Left ventricle myocardium superior (tissue), 1 donor: Measurements from ENCODE around the gene CYSRT1. TPM values are rescaled to one million over a fixed set of nuclear protein-coding genes. Genes with fewer than 3 reads are reported as not detected.
A peak's percentile ranks its signal among the peaks of the same experiment; 100 is the strongest.

Experiments
- ATAC-seq: fragments of 200-7000 bp; cut with Tn5 transposase; one replicate; pipeline ENCODE4 v1.9.1; 2020; ENCODE audit warnings: mild to moderate bottlenecking, moderate library complexity
- DNase-seq: peaks from one replicate; pipeline ENCODE4 v3.0.0-alpha.2; 2020
- intact Hi-C: fragments of 100-400 bp; cut with micrococcal nuclease; formaldehyde crosslinking; loops from one replicate; pipeline ENCODE4 v1.11.0; 2022
- total RNA-seq: library from RNA; stranded (reverse); fragmentation: NEBNext Ultra II Directional; extraction: Animal tissue kit (Norgen Biotek cat#: 25700); gene quantifications from one replicate; pipeline ENCODE4 v1.2.1, GENCODE V29; 2021
- donor health status: DM: no; HTN: yes; CAD: no; lungs with severe emphysema.

CYSRT1 gene
- total RNA-seq, 1 donor from 2014 or later: not detected

DNA sequence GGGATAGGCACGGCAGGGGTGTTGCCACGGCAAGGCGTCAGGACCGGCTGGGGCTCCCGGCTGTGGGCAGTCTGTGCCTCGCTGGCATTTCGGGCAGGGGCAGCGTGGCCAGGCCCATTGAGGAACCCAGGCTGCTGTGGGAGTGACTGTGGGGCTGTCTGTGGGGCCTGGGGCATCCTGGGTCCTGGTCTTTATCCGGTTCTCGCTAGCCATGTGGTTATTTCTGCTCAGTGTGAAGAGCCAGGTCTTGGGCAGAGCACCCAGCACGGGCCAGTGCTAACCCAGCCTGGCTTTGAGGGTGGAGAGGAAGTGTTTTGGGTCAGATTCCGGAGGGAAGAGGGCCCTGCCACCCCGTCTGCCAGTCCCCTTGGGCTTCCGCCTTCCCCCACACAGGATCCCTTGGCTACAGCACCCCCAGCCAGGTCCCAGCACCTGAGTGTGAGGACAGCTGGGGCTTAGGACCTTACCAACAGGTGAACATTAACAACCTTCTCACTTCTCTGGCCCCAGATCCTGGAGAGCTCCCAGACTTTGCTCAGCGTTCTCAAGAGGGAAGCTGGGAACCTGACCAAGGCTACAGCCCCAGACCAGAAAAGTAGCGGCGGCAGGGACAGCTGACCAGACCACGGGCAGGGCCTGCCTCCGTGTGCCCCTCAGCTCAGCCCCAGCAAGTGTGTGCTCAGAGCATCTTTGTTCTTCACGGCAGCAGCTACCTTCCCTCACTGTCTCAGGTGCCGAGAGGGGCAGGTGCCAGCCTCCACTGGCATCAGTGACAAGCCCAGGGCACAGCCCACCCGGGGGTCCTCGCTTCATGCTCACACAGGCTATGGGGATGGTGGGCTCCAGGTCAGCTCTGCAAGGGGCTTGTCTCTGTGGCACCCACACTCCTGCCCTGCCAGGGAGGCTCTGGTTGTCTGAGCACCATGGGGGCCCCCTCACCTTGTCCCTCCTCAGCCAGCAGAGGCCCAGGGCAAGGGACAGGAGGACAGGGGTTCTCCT is 35.4 kb upstream of the CYSRT1 start:
- intact Hi-C loops: no loop called here
- ATAC-seq: no peak
- no peak for DNase-seq

DNA sequence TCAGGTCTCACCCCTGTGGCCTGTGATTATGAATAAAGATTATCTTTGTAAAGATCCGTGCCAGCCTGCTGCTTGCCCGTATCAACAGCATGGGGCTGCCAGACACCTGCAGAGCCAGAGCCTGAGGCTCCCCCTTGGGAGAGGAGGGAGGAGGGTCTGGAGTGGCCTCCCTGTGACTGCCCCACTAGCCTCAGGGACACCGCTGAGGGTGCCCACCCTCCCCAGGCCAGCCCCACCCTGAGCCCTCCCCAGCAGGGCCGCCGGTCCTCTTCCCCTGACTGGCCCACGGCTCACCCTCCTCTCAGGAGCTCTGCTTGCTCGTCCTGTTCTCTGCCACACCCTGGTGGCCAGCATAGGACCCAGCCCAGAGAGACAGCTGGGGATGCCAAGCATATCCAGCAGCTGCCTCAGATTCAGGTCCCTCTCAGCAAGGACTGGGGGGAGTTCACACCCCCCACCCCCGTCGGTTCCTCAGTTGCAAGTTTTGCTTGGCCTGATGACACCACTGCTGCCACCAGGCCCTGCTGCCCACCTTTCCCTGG is 34.6 kb upstream of the CYSRT1 start:
- DNase-seq (no peak), ATAC-seq (no peak)
- intact Hi-C loops: no loop called here

DNA sequence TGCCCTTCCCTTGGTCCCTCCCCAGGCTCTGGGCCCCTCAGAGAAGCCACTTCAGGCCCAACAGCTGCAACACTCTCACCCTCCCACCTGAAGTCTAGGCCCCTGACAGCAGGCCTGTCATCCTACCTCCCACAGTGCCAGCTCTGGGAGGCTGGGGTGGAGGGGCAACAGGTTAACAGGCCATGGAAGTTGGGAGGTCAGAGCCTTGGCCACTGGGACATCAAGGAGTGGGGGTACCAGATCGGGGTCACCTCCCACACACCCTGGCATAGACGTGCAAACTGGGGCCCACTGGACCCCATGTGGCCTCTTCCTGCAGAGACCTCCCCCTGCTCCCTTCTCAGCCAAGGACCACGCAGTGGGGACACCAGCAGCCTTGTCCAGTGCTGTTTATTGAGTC is 33.7 kb upstream of the CYSRT1 start:
- no peak for ATAC-seq
- no peak for DNase-seq
- intact Hi-C loops: no loop called here

DNA sequence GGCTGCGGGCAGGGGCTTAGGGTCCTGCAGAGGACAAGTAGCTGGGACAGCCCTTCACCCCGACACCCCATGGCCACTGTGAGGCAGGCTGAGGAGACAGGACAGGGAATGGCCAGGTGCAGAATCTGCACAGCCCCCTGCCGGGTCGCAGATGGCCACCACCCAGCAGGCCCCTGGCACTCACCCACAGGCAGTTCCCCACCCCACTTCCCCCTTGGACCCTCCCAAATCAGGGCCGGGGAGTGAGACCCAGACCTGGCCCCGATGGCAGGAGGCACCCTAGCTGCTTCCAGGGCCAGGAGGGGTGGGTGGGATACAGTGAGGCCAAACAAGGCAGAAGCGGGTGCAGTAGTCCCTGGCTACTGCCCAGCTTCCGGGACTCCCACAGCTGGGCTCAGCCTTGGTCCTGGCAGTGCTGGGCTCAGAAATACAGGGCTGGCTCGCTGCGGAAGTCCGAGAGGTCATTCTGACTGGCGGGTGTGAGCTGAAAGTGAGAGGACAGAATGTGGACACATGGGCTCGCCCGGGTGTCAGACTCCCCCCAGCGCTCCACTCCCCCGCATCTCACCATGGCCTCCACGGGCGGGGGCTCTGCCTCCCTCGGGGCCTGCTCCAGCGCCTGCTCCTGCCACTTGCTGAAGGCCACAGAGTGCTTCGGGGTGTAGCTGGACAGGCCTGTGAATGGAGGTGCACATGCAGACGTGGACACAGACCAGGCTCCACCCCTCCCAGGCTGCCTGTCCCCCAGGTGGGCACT is 33.1 kb upstream of the CYSRT1 start:
- intact Hi-C loops: no loop called here
- ATAC-seq: no peak
- DNase-seq: no peak

DNA sequence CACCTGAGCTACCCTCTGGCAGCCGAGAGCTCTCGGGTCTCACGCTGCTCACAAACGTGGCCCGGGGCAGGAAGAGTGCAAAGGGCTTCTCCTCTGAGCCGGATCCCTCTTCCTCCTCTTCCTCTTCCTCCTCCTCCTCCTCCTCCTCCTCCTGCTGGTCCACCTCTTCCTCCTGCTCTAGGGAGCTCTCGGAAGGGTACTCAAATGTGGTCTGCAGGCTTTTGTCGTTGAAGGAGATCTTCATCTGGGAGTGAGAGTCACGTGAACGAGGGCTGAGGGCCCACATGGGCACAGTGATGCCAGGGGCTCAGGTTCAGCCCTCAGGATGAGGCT is 32.6 kb upstream of the CYSRT1 start:
- DNase-seq (no peak), ATAC-seq (no peak)
- intact Hi-C loops: no loop called here

DNA sequence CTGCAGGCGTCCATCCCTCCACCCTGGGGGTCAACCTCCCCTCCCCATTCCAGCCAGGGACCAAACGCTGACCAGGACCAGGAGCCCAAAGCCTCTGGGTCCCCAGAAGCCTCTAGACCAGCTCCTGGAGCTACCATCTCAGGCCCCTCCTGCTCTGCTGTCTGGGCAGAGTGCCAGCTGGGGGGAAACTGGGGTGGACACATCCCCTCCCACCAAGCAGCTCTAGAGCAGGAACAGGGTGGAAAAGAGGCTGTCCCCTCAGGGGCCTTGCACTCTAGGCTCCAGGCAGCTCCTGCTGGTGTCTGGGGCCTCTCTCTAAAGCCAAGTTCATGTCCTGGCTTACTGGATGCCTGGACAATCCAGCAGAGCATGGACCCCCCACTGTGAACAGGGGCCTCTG is 32.1 kb upstream of the CYSRT1 start:
- DNase-seq (no peak), ATAC-seq (no peak)
- intact Hi-C loops: no loop called here

DNA sequence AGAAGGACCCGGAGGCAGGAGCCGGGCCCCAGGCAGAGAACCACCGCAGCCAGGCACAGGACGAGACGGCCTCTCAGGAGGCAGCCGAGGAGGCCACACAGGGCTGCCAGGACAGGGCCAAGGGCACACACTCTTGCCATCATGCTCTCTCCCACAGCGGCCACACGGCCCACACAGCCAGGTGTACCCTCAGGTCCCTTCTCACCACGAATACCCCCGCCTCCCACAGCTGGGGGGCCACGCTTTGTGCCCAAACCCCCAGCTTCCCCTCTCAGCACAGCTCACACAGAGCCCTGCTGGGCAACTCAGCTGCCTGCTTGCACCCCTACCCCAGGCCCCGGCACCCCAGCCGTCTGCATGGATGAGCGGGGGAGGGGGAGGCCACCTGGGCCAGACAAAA is 31.2 kb upstream of the CYSRT1 start:
- no peak for ATAC-seq
- intact Hi-C loops: no loop called here

DNA sequence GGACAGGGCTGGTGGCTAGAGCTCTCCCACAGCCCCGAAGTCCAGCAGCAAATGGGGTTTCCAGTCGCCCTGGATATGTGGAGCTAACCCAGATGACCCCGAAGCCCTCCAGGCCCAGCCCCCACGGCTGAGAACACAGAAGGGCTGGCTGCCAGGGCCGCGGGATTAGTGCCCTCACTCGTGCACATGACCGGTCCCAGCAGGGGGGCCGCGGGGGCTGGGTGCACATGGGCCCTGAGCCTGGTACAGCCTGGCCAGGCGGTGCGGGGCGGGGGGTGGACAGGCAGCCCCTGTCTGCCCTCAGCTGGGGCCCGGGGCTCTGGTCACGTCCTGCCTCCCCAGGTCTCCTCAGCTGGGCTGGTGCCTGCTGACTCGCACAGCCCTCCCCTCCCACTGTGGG is 30.6 kb upstream of the CYSRT1 start:
- peak; percentile 93 for DNase-seq
- intact Hi-C loops: no loop called here

More for the DNA sequence above, 31.2 kb upstream of the CYSRT1 start:
- no peak for DNase-seq

DNA sequence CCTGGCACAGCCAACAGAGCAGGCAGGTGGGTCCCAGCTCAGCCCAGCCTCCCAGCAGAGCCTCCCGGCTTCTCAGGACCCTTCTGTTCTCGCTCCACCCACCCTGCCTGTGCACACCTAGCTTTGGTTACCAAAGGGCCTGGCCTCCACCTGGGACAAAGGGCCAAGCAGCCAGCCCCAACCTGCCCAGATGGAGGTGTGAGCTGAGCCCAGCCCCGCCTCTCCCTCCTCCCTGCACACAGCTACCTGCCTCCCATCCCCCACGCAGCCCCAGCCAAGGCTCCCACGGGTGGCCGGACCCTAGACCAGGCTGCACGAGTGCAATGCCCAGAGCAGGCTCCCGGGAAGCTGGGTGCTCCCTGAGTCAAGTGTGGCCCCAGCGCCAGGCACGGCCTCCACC is 30.1 kb upstream of the CYSRT1 start:
- intact Hi-C loops: no loop called here
- no peak for ATAC-seq
- no peak for DNase-seq

More for the DNA sequence above, 30.6 kb upstream of the CYSRT1 start:
- peak; percentile 83 for ATAC-seq

DNA sequence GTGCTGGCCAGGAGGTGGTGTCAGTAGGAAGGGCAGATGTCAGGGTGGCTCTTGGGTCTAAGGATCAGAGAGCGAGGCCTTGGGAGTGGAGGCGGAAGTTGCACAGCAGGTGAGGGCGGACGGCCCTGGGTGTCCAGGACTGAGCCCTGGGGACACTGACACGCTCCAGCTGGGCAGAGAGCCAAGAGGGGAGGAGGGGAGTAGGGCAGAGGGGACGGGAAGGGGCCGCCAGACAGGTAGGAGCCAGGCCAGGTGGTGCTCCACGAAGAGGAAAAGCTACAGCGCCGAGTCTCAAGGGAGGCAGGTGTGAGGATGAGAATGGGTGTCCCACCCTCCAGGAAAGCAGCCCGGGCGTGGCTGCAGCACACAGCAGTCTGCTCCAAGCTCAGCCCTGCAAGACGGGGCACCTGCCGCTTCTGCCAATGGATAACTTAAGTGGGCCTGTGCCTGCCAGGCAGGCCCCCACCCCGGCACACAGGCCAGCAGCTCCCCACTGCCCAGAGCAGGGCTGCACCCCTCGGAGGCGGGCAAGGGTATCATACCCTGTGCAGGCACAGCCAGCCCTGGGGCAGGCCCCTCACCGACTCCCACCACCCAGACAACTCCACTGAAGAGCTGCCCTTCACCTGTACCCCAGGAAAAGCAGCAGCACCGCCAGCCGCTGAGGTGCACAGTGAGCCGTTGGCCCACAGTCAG is 29.3 kb upstream of the CYSRT1 start:
- DNase-seq: no peak
- intact Hi-C loops: no loop called here
- peak; percentile 5 for ATAC-seq

DNA sequence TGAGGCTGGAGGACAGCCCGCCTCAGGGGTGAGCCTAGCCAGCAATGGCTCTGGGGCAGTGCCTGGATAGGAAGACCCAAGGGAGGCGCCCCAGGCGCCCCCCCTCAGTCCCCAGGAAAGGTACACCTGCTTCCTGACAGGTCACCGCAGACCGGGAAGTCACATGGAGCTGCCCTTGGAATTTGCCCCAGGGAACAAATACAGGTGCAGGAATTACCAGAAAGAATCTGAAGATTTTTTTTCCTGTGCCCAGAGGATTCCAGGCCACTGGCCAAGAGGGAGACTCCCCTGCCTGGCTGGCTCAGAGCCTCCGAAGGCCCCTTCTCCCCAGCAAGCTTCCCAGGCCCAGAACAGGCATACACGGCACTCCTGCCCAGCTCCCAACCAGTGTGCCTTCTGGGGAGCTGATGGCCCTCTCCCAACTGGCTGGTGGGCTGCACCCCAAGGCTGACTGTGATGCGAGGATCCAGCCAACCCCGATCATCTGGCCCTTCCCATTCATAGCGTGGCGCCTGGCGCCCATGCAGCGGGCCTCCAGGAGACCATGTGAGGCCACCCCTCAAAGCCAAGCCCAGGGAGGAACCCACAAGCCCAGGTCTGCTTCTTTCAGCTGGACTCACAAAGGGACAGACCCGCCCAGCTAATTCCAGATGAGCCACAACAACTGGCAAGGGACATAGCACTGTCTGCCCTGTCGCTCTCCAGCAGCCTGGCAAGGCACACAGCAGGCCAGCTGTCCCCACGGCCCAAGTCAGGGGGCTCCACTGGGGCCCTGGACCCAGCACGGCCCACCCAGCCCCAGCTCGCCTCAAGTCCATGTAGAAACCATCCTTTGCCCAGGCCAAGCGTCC is 26.7 kb upstream of the CYSRT1 start:
- ATAC-seq: no peak
- DNase-seq: no peak
- intact Hi-C loops: no loop called here

DNA sequence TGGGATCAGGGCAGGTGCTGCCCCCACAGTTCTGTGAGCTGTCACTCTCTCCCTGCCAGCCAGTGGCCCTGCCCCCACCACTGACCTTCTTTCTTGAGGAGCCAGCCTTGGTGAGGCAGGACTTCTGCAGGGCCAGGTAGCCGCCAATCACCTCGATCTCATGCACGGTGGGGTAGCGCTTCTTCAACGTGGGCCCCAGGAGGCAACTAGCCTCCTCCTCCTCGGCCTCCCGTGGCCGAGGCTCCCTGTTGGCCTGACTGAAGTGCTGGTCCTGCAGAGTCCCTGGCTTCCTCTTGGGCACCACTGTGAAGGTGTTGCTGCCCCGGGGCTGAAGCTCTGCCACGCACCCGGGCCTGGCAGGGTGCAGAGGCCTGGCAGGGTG is 26.1 kb upstream of the CYSRT1 start:
- intact Hi-C loops: no loop called here
- no peak for ATAC-seq
- no peak for DNase-seq

DNA sequence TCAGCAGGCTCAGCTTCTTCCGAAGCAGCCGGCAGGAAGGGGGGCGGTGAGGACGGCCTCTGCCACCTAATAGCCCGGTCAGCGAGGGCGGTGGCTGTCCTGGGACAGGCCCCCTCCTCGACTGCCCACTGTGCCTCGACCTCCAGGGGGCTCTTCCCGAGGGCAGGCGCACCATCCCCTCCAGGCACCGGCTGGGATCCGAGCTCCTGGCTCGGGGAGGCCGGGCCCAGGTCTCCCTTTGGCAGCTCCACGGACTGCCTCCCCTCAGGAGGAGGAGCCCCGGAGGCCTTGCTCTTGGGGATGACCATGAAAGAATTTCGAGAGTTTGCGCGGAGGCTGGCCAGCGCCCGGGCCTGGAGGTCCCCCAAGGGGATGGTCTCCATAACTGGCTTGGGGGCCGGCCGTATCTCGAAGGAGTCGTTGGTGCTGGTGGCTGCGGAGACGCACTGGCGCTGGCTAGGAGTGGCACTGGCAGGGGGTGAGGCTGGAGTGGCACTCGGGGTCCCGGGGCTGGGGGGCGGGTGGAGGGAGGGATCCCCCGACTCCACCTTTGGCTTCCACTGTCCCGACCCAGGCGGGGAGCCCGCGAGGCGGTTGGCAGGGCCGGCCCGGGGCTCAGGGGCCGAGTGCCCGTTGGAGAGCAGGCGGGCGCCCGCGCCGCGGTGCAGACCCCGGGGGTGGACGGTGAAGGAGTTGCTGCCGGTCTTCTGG is 25.4 kb upstream of the CYSRT1 start:
- ATAC-seq: no peak
- intact Hi-C loops: no loop called here
- DNase-seq: no peak

DNA sequence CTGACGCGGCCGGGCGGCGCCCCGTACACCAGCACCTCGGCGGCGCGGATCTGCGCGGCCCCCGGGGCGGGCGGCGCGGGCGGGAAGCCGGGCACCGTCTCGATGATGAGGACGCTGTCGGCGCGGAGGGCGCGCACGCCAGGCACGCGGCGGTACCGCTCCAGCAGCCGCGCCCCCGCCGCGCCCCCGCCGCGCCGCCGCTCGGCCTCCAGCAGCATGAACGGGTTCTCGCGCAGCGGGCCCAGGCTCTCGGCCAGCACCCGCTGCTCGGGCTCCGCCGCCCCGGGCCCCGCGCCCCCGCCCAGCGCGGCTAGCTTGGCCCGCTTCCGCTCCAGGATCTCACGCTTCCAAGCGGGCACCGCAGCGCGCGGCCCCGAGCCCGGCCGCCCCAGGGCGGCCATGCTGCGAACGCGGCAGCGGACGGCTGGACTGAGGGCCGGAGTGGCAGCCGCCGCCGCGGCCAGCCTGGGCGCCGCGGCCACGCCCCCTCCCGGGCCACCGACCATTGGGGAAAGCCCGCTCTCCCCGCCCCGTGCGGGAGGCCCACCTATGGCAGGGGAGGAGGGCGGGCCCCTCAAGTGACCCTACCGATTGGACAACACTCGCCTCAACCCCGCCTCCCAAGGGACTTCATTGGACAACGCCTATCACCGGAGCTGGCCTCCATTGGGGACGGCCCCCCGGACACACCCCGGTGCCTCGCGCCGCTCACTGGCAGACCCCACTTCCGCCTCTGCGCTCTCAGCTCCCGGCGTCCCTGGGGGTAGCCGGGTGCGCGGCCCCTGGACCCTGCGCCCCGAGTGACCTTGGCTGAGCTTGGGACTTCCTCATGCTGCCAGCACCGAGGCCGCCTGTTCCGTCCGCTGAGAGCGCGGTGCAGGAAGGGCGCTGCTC is 24.4 kb upstream of the CYSRT1 start, which contains the start of gene TPRN:
Gene TPRN, minus strand, starts transcription at position 431 of the 894 bp plus-strand sequence. Its CDS starts 30 bp downstream, at position 401.
- DNase-seq (peak; percentile 100), ATAC-seq (peak; percentile 96)
- intact Hi-C loops: no loop called here

DNA sequence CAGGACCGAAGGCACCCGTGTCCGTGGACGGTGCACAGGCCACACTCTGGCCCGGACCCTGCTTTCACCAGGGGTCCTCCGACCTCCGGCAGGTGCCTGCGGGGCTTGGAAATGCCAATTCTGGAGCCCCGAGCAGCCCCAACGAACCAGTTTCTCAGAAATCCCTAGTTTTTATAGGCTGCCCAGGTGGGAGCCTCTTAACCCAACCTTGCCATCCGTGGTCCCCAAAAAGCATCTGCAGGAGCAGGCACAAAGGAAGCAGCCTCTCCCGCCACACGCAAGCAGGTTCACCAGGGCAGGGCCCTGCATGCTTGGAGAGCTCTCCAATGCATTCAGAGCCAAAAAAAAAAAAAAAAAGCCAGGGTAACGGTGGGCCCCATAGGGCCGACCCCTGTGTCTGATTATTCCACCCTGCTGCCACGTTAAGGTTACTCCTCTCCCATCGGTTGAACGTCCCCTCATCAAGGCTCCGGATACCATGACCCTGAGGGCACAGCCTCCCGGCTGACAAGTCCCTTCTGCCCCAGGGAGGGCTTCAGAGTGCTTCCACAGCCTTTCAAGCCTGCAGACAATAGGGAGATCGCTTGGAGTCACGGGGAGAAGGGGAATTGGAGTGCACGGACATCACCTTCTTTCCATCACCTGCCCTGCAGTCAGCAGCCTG is 23.6 kb upstream of the CYSRT1 start:
- ATAC-seq: no peak
- DNase-seq: no peak
- intact Hi-C loops: no loop called here

DNA sequence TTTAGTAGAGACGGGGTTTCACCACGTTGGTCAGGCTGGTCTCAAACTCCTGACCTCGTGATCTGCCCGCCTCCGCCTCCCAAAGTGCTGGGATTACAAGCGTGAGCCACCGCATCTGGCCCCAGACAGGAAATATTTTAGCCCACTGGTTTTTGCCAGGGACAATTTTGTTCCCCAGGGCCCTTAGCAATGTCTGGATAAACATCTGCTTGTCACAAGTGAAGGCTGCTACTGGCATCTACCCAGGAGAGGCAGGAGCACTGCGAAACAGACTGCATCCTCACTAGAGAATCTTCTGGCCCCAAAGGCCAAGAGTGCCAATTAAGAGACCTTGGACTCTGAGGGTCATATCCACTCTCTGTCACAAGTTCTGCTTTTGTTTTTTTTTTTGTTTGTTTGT is 22.0 kb upstream of the CYSRT1 start:
- intact Hi-C loops: no loop called here
- DNase-seq: no peak
- ATAC-seq: no peak

DNA sequence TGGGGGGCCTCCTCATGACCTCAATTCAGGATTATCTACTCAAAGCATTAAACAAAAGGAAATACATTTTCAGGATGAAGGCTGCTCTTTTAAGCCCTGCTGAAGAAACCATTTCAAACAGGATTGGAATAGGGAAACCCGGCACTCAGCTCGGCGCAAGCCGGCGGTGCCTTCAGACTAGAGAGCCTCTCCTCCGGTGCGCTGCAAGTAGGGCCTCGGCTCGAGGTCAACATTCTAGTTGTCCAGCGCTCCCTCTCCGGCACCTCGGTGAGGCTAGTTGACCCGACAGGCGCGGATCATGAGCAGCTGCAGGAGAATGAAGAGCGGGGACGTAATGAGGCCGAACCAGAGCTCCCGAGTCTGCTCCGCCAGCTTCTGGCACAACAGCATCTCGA is 20.2 kb upstream of the CYSRT1 start:
- no peak for ATAC-seq
- no peak for DNase-seq
- intact Hi-C loops: no loop called here
